Neutrophil (primary cell): Measurements from ENCODE around the gene THSD4.

Source experiments
- H3K27ac ChIP-seq: fragments of 200-600 bp; sonication (generic); 2 replicates; pipeline ENCODE4 v1.5.1; 2016; ENCODE audit warnings: mild to moderate bottlenecking, moderate library complexity
- H3K27me3 ChIP-seq: fragments of 200-600 bp; sonication (generic); 2 replicates; pipeline ENCODE4 v1.6.0; 2016; ENCODE audit warnings: mild to moderate bottlenecking
- H3K36me3 ChIP-seq: fragments of 200-600 bp; sonication (generic); 2 replicates; pipeline ENCODE4 v1.5.1; 2017
- H3K4me1 ChIP-seq, 2 experiments: fragments of 200-600 bp in 1 of 2; sonication (generic) in 1 of 2; 1 replicate in 1 of 2; 2 replicates in 1 of 2; pipeline versions ENCODE4 v1.5.1 to v1.6.1; 2013 to 2016; ENCODE audit warnings: low read depth in 1 of 2, low read length in 1 of 2, mild to moderate bottlenecking in 1 of 2, moderate library complexity in 1 of 2; ENCODE audit not compliant: control insufficient read depth in 1 of 2, insufficient read depth in 1 of 2
- H3K4me3 ChIP-seq, 2 experiments: fragments of 200-600 bp in 1 of 2; sonication (generic) in 1 of 2; 1 replicate in 1 of 2; 2 replicates in 1 of 2; pipeline ENCODE4 v1.5.1; 2013 to 2016; ENCODE audit warnings: low read depth in 1 of 2, low read length in 1 of 2, mild to moderate bottlenecking in 1 of 2, moderate library complexity in 1 of 2
- H3K9me3 ChIP-seq: fragments of 200-600 bp; sonication (generic); 2 replicates; pipeline ENCODE4 v1.5.1; 2016
- CTCF ChIP-seq: fragments of 200-600 bp; sonication (generic); IDR thresholded peaks from 2 replicates; pipeline ENCODE4 v1.5.1; 2016; ENCODE audit warnings: antibody characterized with exemption

THSD4 gene

DNA sequence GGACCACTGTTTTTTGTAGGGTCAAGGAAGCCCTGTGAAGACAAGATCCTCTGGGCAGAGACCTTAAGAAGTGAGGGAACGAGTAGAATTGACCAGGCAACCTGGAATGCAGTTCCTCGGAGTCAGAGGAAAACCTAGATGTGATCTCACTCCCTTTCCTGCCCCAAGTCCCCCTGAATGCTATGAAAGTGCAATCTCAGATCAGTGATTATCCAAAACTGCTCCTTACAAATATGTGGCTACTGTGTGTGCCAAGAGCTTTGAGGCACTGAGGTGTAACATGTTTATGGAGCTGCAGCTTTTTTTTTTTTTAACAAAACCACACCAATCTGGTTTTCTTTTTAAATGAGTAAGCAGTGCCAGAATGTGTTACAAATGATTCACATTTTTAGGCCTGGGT is 35.8 kb downstream of the THSD4 start:
- H3K27me3 ChIP-seq = peaks cover 5% of the 10 kb centered on the region
- no peak for TF ChIP-seq CTCF
- no peaks in the 10 kb centered on the region for H3K9me3 ChIP-seq
- no peaks in the 10 kb centered on the region for H3K36me3 ChIP-seq
- no peaks in the 10 kb centered on the region for H3K4me1 ChIP-seq
- H3K4me3 ChIP-seq = no peak overlapping the region
- H3K27ac ChIP-seq = no peak overlapping the region

DNA sequence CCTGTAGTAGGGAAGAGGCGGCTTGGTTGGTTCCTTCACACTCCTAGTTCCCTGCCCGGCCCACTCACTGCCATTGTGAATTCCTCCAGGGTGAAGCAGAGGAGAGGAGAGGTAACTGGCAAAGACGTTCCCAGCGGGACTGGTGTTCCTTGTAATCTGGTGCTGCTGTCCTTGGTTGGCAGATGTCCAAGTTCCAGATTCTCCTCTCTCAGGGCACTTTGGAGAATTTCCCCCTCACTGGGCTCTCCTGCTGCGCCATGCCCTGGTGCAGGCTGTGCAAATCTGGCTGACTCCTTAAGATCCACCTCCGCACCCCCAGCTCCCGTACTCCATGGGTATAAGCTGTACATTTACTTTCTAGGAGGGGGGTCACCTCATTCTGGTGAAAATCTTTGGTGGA is 37.3 kb downstream of the THSD4 start:
- Histone ChIP-seq H3K4me3 (no peak overlapping the region), H3K27me3 (no peaks in the 10 kb centered on the region), H3K9me3 (no peaks in the 10 kb centered on the region), H3K4me1 (no peaks in the 10 kb centered on the region), H3K27ac (no peak overlapping the region), H3K36me3 (no peaks in the 10 kb centered on the region)
- TF ChIP-seq CTCF = no peak

- TF ChIP-seq CTCF = no peak
- H3K27me3 ChIP-seq = no peaks in the 10 kb centered on the region
- no peaks in the 10 kb centered on the region for H3K36me3 ChIP-seq
- no peak overlapping the region for H3K27ac ChIP-seq
- no peaks in the 10 kb centered on the region for H3K4me1 ChIP-seq
- H3K4me3 ChIP-seq = no peak overlapping the region
- H3K9me3 ChIP-seq = no peaks in the 10 kb centered on the region
Observed at GRCh38 chr15:71153823-71154524, 38.7 kb downstream of the THSD4 start.

DNA sequence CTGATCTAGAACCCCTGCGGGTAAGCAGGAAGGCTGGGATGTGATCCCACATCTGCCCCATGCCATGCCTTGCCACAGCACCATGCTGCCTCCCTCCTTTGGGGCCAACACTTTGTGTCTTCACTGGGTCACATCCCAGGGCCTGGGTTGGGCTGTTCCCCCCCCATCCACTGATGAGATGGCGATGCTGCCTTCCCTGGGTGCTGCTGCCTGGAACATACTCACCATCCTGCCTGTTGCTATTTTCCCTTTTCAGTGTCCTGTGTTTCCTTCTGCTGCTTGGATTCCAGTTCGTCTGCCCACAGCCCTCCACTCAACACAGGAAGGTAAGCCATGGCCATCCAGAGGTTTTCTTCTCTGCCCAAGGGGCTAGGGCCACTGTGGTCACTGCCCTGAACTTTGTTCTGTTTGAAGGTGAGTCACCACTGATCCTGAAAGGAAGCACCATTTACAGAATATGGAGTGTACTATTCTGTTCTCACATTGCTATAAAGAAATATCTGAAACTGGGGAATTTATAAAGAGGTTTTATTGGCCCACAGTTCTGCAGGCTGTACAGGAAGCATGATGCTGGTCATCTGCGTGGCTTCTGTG is 39.4 kb downstream of the THSD4 start:
- no peak overlapping the region for H3K27ac ChIP-seq
- H3K4me1 ChIP-seq = no peaks in the 10 kb centered on the region
- H3K36me3 ChIP-seq = no peaks in the 10 kb centered on the region
- H3K9me3 ChIP-seq = no peaks in the 10 kb centered on the region
- H3K4me3 ChIP-seq = no peak overlapping the region
- H3K27me3 ChIP-seq = peaks cover 1% of the 10 kb centered on the region
- no peak for TF ChIP-seq CTCF

GRCh38 chr15:71155534-71155933 is 40.3 kb downstream of the THSD4 start:
- Histone ChIP-seq H3K27me3 (peaks cover 4% of the 10 kb centered on the region), H3K4me3 (no peak overlapping the region), H3K27ac (no peak overlapping the region), H3K36me3 (no peaks in the 10 kb centered on the region), H3K4me1 (no peaks in the 10 kb centered on the region), H3K9me3 (no peaks in the 10 kb centered on the region)
- TF ChIP-seq CTCF = no peak
